ENCODE results near the gene MYRF.
A peak's percentile ranks its signal among the peaks of the same experiment; 100 is the strongest.

The MYRF gene

DNA sequence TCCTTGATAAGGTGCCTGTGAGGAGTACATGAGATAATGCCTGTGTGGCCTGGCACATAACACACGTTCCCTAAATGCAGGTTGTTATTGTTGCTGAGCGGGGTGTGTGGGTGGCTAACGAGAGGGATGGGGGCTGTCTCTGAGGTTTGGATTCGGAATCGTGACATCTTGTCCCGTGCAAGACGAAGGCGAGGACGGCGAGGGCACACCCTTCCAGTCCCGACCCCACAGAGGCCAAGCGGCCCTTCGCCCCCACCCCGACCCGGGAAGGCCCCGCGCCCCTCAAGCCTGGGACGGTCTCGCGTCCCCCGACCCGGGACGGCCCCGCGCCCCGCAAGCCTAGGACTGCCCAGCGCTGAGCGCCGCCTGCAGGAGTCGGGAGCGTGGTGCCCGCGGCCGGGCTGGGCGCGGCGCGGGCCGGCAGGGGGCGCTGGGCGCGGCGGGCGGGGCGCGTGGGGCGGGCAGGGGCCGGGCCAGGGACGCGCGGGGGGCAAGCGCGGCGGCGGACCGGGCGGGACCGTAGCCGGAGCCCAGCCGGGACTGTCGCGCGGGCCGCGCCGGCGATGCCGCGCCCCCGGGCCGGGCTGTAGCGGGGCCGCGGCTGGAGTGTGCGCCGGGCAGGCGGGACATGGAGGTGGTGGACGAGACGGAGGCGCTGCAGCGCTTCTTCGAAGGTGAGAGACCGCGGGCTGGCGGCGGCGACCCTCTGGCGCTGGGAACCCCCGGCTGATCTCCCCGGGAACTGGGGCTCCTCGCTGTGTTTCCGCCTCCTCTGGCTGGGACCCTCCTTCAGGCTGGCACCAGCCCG, at the start of gene MYRF:
TSS of gene MYRF (plus strand) at position 520 of the 808 bp plus-strand sequence. CDS start at position 629, 109 bp downstream.
- DNase-seq (ENCODE audit: low read depth in 2 of 2) = peak; percentile 43 to 48

DNA sequence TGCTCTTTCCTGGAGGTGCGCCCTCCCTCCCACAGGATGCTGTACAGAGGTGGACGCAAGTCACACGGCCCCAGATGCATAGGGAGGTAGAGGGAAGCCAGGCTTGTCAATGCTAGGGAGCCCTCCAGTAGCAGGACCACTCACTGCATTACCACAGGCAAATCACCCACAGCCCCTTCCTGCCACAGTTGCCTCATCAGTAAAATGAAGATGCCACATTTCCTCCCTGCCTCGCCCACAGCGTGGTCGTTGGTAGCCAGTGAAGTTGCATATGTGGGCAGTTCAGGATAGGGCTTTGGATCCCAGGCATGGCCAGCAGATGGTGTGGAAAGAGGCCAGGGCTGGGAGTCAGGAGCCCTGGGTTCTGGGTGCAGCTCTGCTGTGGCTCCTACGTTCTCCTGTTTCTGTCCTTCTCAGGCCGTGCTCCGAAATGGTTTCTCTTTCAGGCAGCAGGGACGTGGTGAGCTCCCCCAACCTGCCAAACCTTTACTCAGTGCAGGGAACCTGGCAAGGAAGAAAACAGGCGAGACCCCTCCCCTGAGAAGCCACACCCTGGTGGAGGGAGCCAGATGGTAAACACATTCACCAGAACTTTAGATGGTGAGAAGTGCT, 49.6 kb upstream of the MYRF start:
- no peak for DNase-seq (ENCODE audit: low read depth in 2 of 2)

DNA sequence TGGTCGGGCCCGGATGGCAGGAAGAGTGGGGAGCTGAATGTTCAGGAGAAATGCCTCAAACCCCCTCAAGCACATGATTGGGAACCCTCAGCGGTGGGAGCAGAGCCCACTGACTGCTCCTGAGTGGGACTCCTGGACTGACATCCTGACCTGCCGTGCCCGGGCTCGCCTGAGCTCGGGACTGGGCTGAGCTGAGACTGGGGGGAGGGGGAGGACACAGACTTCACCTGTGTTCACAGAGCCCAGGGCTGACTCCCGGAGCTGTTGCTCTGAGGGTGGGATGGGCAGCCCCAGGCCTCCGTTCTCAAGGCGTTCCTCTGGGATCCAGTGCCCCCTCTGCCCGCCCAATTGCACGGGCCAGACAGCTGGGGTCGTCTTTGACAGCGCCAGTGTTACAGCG, 47.6 kb upstream of the MYRF start:
- DNase-seq (ENCODE audit: low read depth in 2 of 2) = no peak

DNA sequence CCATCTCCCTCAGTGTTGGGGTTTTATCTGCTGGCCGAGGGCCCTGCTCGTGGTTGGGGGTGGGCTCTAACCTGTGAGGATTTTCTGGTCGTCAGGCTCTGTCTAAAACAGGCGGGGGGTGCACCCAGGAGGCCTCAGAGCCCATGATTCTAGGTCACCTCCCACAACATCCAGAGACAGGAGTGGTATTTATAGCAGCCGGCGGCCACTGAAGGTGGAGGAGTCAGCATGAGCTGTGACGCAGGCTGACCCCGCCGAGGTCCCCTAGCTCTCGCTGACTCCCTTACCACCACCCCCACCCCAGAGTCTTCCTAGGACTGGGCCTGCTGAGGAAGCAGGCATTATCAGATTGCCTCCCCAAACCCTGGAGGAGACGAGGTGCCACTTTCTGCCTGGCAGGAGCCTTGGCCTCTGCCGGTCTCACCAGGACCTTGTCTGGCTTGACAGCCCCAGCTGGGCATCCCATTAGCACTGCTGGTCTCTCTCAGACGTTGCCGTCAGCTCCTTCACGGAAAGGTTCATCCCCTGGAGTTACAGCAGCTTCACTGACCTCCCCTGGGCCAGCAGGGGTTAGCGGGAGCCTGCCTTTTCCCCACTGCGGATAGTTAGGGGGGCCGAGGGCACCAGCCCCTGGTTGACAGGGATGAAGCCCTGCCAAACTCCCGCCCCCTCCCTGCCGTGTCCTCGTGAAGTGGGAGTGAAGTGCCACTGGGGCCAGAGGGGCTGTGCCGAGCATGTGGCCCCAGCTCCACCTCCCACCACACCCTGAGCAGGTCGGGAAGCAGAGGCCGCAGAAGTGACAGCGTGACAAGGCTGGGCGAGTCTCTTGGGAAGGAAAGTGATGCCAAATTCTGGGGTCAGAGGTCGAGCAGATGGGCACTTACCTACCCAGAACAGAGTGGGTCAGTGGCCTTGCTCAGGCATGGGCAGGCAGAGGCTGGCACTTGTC, 45.7 kb upstream of the MYRF start:
- no peak for DNase-seq (ENCODE audit: low read depth in 2 of 2)

DNA sequence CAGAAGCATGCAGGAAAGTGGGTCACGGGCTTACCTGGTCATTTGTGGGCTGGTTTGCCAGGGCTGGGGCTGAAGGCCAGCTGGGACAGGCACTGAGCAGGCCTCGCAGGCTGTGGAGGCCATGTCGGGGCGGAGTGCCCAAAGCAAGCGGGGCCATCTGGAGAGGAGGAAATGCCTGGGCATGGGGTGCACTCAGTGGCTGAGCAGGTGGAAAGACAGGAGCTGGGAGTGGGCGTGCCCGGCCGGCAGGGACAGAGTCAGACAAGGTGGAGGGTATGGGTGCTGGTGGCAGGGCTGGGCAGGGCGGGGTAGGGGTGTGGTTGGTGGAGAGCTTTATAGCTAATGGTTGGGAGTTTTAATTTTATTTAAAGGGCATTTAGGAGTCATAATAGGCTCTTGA, 44.9 kb upstream of the MYRF start:
- DNase-seq (ENCODE audit: low read depth in 2 of 2) = no peak

DNA sequence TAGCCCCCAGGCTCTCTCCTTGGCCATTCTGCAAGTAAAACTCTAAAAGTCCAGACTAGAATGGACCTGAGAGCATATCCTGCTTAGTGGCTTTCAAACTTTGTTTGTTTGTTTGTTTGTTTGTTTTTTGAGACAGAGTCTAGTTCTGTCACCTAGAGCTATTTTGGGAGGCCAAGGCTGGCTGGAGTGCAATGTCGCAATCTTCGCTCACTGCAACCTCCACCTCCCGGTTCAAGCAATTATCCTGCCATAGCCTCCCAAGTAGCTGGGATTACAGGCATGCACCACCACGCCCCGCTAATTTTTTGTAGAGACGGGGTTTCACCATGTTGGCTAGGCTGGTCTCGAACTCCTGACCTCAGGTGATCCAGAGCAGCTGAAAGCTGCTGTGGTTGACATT, 43.3 kb upstream of the MYRF start:
- DNase-seq (ENCODE audit: low read depth in 2 of 2) = no peak

DNA sequence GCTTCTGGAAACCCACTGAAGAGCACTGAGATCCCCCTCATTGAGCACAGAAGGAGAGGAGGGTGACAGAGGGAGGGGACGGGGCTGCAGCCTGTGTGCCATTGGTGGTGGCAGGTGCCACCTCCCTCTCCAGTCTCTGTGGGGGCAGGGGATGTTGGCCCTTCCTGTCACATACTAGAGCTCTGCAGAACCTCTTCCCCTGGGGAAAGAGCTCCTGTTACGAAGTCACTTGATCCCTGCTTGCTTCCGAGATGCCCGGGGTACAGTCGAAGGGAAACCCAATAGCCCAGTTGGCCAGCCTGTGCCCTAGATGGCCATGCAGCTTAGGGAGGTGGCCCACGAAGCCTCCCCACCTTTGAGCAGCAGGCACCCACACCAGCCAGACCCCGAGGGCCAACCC, 42.9 kb upstream of the MYRF start:
- no peak for DNase-seq (ENCODE audit: low read depth in 2 of 2)

DNA sequence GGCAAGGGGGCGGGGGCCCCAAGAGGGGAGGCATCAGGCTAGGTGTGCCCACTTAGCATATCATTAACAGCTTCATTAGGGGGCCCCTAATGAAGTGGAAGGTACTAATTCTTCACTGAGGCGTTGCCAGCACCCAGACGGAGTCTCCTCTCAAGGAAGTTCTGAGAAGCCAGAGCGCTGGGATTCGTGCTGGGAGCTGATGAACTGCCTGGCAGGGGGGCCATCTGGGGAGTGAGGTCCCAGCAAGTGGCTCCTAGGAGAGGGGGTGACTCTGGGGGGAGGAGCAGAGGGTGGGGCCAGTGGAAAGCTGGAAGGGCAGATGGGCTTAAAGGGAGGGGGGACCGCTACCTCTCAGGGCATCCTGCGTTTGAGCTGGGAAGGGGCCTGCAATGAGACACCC, 42.4 kb upstream of the MYRF start:
- DNase-seq (ENCODE audit: low read depth in 2 of 2) = no peak

DNA sequence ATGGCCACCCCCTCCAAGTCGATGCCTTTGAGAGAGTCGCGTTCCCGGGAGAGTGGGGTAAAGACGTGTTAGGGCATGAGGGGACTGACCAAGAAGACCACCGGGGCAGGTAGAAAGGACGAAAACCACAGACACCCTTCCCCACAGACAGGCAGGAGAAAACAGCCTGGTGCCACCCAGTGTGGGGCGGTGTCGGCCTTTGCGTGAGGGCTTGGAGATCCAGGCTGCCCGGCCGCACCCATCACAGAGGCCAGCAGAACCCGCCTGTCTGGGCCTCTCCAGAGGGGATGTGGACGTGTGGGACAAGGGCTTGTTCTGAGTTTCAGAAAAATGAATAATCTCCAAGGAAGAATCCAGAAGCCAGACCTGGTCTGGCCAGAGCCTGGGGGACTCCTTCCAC, 41.4 kb upstream of the MYRF start:
- DNase-seq (ENCODE audit: low read depth in 2 of 2) = no peak

DNA sequence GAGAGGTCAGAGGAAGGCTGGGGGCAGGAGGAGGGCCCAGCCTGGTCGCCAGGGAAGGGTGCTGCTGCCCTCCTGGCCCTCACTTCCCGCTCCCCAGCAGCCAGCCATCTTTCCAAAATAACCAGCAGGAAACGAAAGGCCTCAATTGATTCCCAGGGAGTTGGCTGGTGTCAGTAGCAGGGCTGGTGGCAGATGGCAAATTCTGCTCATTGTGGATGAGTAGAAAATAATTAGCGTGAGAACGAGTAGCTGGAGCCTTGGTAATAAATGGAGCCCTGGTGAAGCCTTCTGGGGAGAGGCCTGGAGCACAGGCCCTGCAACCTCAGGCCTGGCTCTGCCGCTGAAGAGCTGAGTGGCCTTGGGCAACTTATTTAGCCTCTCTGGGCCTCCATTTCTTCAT, 40.9 kb upstream of the MYRF start:
- no peak for DNase-seq (ENCODE audit: low read depth in 2 of 2)

DNA sequence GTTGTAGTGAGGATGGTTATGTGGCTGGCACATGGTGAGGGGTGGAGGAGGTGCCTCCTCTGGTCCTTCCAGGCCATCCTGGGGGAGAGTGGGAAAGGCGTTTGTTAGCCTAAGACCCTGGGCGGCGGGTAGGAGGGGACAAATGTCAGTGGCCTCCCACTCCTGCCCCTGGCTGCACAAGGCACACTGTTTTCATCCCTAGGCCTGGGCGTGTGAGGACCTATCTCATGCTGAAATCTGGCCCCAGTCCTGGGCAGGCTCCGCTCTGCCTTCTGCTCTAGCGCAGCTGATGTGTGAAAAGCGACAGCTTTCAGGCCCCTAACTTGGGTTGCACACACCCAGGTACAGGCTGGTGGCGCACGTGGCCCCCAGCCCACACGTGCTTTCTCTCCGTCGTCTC, 40.1 kb upstream of the MYRF start:
- DNase-seq (ENCODE audit: low read depth in 2 of 2) = no peak

DNA sequence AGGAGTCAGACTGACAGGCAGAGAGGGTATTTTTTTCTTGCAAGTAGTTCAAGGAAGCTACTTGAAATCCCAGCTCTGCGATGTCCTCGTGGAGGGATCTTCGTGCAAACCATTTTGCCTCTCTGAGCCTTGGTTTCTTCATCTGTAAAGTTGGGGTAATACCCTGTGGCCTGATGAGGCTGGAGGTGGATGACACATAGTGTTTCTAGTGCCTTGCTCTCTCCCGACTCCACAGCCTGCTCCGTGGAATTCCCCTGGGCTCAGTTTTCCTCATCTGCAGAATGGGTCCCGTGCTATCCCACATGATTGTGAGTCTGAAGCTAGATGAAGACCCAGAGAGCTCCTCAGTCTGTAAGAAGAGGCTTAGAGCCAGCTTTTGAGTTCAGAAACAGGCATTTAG, 39.6 kb upstream of the MYRF start:
- DNase-seq (ENCODE audit: low read depth in 2 of 2) = no peak

DNA sequence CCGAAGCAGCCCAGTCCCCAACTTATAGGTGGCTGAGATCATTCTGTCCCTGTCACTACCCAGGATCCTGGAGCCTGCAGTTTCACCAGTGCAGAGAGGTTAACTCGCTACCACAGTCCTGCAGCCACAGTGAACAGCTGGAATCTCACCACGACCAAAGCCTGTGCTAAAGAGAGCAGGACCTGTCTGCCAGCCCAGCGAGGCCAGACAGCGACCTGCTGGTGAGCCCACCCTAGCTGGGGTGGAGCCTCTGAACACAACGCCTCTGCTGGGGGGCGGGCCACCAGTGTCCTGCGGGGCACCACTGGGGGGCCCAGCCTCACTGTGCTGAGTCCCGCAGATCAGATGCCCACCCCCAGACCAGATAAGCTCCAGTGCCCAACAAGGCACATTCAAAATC, 39.0 kb upstream of the MYRF start:
- no peak for DNase-seq (ENCODE audit: low read depth in 2 of 2)

DNA sequence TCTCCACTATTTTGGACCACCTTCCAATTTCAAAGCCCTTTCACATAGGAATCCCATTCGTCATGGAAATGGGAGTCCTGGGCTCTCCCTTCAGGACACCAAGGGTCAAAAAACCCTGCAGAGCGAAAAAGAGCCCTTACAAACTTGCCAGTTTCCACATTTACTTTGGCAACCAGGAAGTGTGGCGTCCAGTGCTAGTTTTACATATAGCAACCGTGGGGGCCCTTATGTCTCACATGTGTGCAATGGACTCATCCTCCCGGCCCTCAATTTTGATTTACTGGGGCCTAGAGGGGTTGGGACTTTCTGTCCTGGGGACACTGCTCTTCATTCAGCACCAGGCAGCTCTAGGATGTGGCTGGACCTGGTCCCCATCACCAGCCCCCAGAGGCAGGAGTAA, 38.5 kb upstream of the MYRF start:
- no peak for DNase-seq (ENCODE audit: low read depth in 2 of 2)

DNA sequence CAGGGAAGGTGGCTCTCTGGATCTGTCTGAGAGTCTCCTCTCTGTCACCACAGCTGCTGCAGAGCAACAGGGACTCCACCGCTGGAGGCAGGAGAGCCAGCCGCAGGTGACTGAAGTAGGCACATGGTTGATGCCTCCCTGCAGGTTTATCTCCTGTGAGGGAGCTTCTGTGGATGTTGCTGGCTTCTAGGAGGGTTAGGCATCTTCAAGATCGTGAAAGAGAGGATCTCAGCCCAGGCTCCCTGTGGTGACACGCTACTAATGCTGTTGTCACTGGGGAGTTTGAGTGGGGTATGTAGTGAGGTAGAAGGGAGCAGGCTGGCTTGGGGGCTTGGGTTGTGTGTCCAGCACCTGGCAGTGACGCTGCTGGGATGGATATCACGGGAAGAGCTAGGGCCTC, 38.1 kb upstream of the MYRF start:
- no peak for DNase-seq (ENCODE audit: low read depth in 2 of 2)

DNA sequence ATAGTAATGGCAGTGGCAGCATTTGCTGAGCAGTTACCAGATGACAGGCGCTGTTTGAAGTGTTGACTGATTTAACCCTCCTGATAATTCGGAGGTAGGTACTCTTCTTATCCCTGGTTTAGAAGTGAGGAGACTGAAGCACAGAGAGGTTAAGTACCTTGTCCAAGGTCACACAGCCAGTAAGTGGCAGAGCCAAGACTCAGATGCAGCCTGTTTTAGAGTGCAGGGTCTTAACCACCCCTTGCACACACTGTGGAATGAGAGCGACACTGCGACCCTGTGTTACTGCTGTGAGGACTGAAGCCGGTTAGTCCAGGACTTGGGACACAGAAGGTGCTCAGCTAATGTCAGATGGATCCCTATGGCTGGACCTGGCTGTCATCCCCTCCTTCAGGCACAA, 37.5 kb upstream of the MYRF start:
- no peak for DNase-seq (ENCODE audit: low read depth in 2 of 2)

DNA sequence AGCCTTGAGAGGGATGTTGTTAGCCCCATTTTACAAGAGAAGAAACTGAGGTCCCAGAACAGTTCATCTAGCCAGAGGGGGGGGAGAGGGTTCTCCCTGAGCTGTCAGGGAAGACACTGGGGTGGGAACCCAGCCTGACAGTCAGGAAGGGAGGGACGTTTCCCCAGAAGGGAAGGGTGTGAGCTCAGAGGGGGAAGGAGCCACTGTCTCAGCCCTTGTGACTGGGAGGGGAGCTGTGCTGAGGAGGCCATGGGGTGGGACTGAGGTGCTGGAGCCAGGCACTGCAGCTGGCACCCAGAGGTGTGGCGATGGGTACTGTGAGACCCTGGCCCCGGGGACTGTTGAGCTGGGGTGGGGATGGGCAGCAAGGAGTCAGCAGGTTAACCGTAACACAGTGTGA, 36.6 kb upstream of the MYRF start:
- no peak for DNase-seq (ENCODE audit: low read depth in 2 of 2)

DNA sequence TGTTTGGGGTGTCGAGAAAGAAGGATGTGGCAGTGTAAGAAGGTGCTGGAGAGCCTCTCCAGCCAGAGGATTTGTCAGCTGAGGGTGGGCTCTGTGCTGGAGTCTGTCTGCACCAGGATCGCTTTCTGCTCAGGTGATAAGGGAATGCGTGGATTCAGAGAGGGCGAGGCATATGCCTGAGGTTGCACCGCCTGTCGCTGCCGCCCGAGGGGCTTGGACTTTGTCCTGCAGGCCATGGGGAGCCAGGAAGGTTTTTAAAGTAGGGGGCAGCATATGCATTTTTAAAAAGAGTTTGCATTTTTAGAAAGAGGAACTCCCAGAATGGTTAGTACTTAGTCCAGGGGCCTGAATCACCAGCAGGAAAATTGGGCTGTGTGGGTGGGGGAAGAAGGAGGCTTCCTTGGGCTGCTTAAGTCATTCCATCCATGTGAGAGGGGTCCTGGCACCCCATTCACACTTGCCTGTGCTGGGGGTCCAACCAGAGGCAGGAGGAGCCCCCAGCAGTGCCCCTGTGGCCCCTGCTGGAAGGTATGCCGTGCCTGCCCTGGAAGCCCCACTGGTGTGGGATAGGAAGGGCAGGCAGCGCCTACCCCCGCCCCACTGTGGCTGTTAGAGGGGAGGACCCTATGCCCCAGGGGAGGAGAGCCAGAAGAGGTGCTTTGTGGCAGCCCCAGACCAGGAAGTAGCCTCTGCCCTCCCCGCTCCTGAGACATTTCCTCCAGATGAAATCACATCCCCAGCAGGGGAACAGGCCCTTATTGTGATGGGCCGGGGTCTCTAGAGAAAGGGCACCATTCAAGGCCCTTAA, 35.8 kb upstream of the MYRF start:
- DNase-seq (ENCODE audit: low read depth in 2 of 2) = no peak

DNA sequence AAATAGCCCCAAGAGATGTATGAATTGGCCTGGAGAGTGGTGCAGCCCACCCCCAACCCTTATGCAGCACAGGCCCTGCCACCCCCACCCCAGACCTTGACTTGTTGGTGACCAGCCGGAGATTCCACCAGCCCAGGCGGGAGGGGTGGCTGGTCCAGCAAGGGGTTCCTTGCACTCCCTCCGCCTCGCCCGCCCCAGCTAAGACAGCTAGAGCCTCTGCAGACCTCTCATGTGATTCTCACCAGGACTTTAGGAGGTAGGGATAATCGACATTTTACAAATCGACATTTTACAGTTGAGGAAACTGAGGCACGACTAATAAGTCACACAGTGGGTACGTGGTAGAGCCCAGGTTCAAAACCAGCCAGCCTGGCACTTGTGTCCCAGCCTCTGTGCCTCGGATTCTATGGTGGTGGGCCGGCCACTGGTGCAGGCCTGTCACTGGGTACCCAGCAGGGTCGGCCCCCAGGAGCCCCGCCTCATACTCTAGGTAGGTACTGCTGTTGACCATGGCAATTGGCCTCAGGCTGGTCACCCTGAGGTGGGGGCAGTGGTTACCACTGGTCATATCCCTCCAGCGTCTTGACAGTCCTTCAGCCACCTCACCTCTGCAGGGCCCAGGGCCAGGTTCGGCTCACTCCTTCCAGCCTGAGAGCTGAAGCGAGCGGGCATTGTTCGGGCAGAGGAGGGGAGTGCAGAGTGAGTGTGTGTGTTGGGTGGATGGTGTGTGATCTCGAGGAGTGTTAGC, 35.0 kb upstream of the MYRF start:
- DNase-seq (ENCODE audit: low read depth in 2 of 2) = no peak

DNA sequence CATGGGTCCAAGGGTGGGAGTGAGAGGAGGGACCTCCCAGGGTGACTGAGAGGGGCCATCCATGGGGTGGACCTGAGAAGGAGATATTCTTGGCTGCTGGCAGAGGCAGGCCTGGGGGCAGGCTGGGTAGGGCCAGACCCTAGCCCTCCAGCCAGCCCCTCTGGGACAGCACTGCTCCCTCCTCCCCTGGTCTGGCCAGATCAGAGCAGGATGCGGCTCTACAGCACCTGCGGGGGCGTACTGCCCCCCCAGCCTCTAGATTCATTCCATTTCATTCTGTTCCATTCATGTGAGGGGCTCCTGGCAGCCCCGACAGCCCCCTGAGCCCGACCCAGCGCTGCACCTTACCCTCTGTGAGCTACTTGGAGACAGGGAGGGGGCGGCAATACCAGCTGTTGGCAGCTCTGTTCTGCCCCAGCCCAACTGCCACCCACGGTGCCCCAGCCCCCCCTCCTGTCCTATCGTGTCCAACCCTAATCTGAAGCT, 34.3 kb upstream of the MYRF start:
- DNase-seq (ENCODE audit: low read depth in 2 of 2) = no peak

All from stimulated activated CD8-positive, alpha-beta memory T cell treated with anti-CD3 and anti-CD28 coated beads, Interleukin-2, amount 100 ng/mL, for 48 hours (primary cell).